Measurements from ENCODE around the gene CD151.

- no peak for TF ChIP-seq EZH2 (IDR thresholded peaks at IDR 0.05; ENCODE audit: borderline replicate concordance)
- TF ChIP-seq, protein P1, sequence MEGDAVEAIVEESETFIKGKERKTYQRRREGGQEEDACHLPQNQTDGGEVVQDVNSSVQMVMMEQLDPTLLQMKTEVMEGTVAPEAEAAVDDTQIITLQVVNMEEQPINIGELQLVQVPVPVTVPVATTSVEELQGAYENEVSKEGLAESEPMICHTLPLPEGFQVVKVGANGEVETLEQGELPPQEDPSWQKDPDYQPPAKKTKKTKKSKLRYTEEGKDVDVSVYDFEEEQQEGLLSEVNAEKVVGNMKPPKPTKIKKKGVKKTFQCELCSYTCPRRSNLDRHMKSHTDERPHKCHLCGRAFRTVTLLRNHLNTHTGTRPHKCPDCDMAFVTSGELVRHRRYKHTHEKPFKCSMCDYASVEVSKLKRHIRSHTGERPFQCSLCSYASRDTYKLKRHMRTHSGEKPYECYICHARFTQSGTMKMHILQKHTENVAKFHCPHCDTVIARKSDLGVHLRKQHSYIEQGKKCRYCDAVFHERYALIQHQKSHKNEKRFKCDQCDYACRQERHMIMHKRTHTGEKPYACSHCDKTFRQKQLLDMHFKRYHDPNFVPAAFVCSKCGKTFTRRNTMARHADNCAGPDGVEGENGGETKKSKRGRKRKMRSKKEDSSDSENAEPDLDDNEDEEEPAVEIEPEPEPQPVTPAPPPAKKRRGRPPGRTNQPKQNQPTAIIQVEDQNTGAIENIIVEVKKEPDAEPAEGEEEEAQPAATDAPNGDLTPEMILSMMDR (IDR thresholded peaks at IDR 0.05; ENCODE audit: poor library complexity), result no peak
- TF ChIP-seq EZH2phosphoT487 (IDR thresholded peaks at IDR 0.05; ENCODE audit: low read depth, severe bottlenecking, unreplicated experiment), result no peak
Measured at GRCh38 chr11:792873-793272, 39.9 kb upstream of the CD151 start.
